ENCODE results near the gene RPL21.
A peak's percentile ranks its signal among the peaks of the same experiment; 100 is the strongest.

Gene RPL21

DNA sequence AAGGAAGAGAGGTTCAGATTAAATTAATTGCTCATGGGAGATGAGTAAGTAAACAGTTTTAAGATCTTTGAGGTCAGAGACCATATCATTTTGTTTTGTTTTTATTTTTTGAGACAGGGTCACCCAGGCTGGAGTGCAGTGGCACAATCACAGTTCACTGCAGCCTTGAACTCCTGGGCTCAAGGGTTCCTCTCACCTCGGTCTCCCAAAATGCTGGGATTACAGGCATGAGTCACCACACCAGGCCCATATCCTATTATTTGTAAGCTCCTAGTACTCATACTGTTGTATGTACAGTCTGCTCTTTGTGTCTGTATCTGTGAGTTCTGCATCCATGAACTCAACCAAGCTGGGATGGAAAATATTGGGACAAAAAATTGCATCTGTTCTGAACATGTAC lies 13.3 kb downstream of the RPL21 start:
- TF ChIP-seq, protein P1, sequence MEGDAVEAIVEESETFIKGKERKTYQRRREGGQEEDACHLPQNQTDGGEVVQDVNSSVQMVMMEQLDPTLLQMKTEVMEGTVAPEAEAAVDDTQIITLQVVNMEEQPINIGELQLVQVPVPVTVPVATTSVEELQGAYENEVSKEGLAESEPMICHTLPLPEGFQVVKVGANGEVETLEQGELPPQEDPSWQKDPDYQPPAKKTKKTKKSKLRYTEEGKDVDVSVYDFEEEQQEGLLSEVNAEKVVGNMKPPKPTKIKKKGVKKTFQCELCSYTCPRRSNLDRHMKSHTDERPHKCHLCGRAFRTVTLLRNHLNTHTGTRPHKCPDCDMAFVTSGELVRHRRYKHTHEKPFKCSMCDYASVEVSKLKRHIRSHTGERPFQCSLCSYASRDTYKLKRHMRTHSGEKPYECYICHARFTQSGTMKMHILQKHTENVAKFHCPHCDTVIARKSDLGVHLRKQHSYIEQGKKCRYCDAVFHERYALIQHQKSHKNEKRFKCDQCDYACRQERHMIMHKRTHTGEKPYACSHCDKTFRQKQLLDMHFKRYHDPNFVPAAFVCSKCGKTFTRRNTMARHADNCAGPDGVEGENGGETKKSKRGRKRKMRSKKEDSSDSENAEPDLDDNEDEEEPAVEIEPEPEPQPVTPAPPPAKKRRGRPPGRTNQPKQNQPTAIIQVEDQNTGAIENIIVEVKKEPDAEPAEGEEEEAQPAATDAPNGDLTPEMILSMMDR (IDR thresholded peaks at IDR 0.05; ENCODE audit: control insufficient read depth, insufficient read depth, low read depth, low read length, missing control alignments): no peak
- DNase-seq (ENCODE audit: low read depth): no peak
- no peak overlapping the region for H3K4me3 ChIP-seq (ENCODE audit: control insufficient read depth, low read depth, low read length)

DNA sequence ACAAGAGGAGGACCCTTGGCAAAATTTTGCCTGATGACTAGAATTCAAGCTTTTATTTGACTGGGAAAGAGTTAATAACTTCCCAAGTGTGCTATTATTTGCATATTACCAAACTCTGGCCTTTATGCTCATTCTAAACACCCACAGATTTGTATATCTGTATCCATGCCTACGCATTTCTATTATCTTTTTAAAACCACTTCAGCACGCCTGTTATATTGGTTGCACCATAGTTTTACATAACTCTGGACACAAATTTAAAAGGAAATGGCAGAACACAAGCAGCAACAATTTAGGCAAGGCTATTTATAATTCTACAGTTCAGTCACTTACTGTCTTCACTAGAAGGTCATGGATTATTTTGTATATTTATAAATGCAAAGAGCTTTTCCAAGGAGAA lies 15.6 kb downstream of the RPL21 start:
- TF ChIP-seq, protein P1 (IDR thresholded peaks at IDR 0.05; ENCODE audit: control insufficient read depth, insufficient read depth, low read depth, low read length, missing control alignments): no peak
- DNase-seq (ENCODE audit: low read depth): no peak
- H3K4me3 ChIP-seq (ENCODE audit: control insufficient read depth, low read depth, low read length): no peak overlapping the region

DNA sequence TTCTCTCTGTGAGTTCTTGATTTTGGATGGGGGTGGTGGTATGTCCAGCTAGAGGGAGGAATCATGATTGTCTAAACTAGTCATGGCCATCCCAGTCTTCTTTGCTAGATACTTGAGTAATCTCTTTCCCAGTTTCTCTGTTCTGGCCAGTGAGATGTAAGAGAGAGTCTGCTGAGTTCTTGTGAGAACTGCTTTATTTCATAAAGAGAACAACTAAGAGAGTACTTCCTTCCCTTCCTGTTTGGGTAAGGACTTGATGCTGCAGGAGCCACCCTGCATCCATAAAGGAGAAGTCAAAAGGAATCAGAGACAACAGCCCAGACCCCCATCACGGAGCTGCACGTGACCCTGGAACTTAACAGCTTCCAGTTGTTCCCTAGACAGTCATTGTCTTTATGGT lies 16.2 kb downstream of the RPL21 start:
- no peak overlapping the region for H3K4me3 ChIP-seq (ENCODE audit: control insufficient read depth, low read depth, low read length)
- no peak for DNase-seq (ENCODE audit: low read depth)
- TF ChIP-seq, protein P1 (IDR thresholded peaks at IDR 0.05; ENCODE audit: control insufficient read depth, insufficient read depth, low read depth, low read length, missing control alignments): no peak

DNA sequence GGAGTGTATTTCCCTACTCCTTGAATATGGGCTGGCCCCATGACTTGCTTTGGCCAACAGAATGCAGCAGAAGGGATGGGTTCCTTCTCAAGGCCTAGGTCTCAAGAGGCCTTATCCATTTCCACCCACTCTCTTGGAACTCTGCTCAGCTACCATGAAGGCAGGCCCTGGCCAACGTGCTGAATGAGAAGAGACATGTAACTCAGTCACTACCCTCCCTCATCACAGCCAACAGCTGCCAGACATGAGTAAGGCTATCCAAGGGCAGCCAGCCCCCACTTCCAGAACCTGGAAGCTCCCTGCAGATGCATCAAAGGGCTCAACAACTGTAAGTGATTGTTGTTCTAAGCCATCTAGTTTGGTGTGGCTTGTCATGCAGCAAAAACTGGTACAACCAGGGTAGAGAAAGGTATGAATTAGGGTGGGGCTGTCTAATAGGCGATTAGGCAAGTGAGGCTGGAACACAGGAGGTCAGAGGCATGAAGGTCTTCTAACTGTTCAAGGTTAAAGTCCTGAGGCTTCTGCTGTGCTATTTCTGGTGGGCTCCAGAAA lies 17.8 kb downstream of the RPL21 start:
- TF ChIP-seq, protein P1 (IDR thresholded peaks at IDR 0.05; ENCODE audit: control insufficient read depth, insufficient read depth, low read depth, low read length, missing control alignments): no peak
- no peak for DNase-seq (ENCODE audit: low read depth)
- H3K4me3 ChIP-seq (ENCODE audit: control insufficient read depth, low read depth, low read length): no peak overlapping the region

DNA sequence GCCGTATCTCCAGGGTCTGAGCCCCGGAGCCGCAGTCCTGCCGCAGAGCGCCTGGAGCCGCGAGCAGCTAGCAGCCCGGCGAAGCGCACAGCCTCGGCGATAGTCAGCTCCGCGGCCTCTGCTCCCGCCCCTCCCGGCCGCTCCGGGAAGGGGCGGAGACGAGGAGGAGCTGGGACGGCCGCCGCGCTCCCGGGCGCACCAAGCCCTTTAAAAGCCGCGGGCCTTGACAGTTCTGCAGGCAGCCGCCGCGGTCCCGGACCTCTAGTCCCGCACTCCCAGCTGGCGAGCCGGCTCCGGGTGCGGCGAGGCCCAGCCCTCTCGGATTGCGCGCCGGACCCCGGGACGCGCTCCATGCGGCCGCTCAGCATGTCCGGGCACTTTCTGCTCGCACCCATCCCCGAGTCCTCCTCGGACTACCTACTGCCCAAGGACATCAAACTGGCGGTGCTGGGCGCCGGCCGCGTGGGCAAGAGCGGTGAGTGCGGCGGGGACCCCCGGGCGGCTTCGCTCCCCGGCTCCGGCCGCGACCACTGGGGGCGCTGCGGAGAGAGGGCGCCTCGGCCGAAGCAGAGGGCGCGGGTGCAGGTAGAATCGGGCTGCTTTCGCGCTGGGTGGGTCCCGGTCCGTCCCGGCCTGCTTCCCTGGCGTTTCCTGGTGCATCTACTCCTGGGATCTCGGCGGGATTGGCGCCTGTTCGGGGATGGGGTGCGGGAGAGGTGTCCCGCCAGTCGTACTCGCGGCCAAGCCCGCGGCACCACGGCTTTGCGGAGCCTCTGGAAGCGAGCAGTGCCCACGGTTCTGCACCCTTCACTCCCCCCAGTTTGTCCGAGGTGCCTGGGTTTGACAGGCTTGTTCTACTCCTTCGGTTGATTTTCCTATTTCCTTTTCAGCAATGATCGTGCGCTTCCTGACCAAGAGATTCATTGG lies 19.5 kb downstream of the RPL21 start, which contains the start of gene RASL11A:
TSS of gene RASL11A (plus strand) at position 237 of the 927 bp plus-strand sequence. CDS start at position 352, 115 bp downstream.
- peak; percentile 58 for DNase-seq (ENCODE audit: low read depth)
- peak within 1 kb of the TSS; percentile 83 for H3K4me3 ChIP-seq (ENCODE audit: control insufficient read depth, low read depth, low read length)
- TF ChIP-seq, protein P1 (IDR thresholded peaks at IDR 0.05; ENCODE audit: control insufficient read depth, insufficient read depth, low read depth, low read length, missing control alignments): peak; percentile 62

DNA sequence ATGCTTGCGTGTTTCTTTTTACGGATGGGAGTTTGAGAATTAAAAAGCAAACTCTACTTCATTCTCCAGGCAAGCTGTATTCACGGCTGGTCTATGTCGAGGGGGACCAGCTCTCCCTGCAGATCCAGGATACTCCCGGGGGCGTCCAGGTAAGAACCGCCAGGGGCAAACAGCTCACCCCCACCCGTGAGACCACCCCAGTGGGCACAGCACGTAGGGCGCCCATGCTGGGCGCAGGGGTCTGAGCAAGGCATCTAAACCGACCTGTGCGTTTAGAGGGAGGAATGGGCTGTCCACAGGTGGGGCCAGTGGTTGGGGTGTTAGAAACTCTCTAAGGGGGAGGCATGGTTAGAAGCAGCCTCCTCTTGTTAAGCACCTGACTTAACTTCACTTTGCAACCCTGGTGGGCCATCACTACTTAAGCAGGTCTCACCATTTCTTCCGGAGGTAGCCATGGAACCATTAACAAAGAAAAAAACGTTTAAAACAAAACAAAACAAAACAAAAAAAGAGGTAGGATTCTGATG lies 20.3 kb downstream of the RPL21 start:
- DNase-seq (ENCODE audit: low read depth): no peak
- H3K4me3 ChIP-seq (ENCODE audit: control insufficient read depth, low read depth, low read length): peak overlapping the region; percentile 83
- TF ChIP-seq, protein P1 (IDR thresholded peaks at IDR 0.05; ENCODE audit: control insufficient read depth, insufficient read depth, low read depth, low read length, missing control alignments): no peak
